H1 (cell line): Measurements from ENCODE around the gene ARL3. TPM values are rescaled to one million over a fixed set of nuclear protein-coding genes. Genes with fewer than 3 reads are reported as not detected.

Experiments
- CTCF ChIA-PET: fragments of 300-600 bp; sonication (Branson Sonifier 250); formaldehyde crosslinking; loops from one replicate; lab custom pipeline; 2021; ENCODE audit not compliant: partially characterized antibody; lab: Charles Lee
- POLR2A ChIA-PET: fragments of 300-600 bp; sonication (Branson Sonifier 250); formaldehyde crosslinking; loops from one replicate; lab custom pipeline; 2021; ENCODE audit warnings: inconsistent platforms; ENCODE audit not compliant: partially characterized antibody; lab: Charles Lee
- DNase-seq, 2 experiments: peaks; one replicate each; pipeline versions ENCODE4 v3.0.0 to v3.0.0-alpha.2; 2010 to 2022; ENCODE audit warnings: low spot score in 2 of 2, low read depth in 1 of 2, mixed read lengths in 1 of 2
- FAIRE-seq: peaks from 2 replicates; lab custom pipeline; 2011; peaks lifted over from hg19 to GRCh38; lab: Jason Lieb, UNC
- H2AFZ ChIP-seq: 2 replicates; pipeline ENCODE4 v1.8.1; 2012; ENCODE audit warnings: low read length, inconsistent platforms
- H2AK5ac ChIP-seq: 2 replicates; pipeline ENCODE4 v1.6.1; 2013; ENCODE audit warnings: low read depth, low read length
- H2BK120ac ChIP-seq: replicated peaks from 2 replicates; pipeline ENCODE3; 2013; ENCODE audit warnings: low read depth, low read length, inconsistent platforms
- H2BK12ac ChIP-seq: 2 replicates; pipeline ENCODE4 v1.6.1; 2013; ENCODE audit warnings: low read depth, low read length
- H2BK15ac ChIP-seq: 2 replicates; pipeline ENCODE4 v1.6.1; 2013; ENCODE audit warnings: low read length
- H2BK20ac ChIP-seq: 2 replicates; pipeline ENCODE4 v1.6.1; 2013; ENCODE audit warnings: low read length
- H2BK5ac ChIP-seq: 2 replicates; pipeline ENCODE4 v1.6.1; 2013; ENCODE audit warnings: low read depth, low read length
- H3K14ac ChIP-seq: 2 replicates; pipeline ENCODE4 v1.6.1; 2013; ENCODE audit warnings: inconsistent platforms; ENCODE audit not compliant: insufficient read length
- H3K18ac ChIP-seq: 2 replicates; pipeline ENCODE4 v1.6.1; 2013; ENCODE audit warnings: low read length; ENCODE audit errors: extremely low read depth
- H3K23ac ChIP-seq: 2 replicates; pipeline ENCODE4 v1.6.1; 2013; ENCODE audit warnings: inconsistent platforms; ENCODE audit not compliant: insufficient read length
- H3K23me2 ChIP-seq: 2 replicates; pipeline ENCODE4 v1.6.1; 2013; ENCODE audit warnings: low read depth, low read length
- H3K27ac ChIP-seq: 2 replicates; pipeline ENCODE4 v1.6.1; 2011; ENCODE audit warnings: low read depth, low read length, inconsistent platforms
- H3K27me3 ChIP-seq, 4 experiments: replicated peaks in 1 of 4; 1 replicate in 1 of 4; 2 replicates in 3 of 4; pipeline versions ENCODE4 v1.6.1 to v1.8.1; 2011 to 2013; ENCODE audit warnings: low read length in 3 of 4, mild to moderate bottlenecking in 3 of 4, inconsistent platforms in 2 of 4, mixed read lengths in 2 of 4, moderate library complexity in 1 of 4; ENCODE audit not compliant: control insufficient read depth in 3 of 4, insufficient read depth in 3 of 4; ENCODE audit errors: extremely low read depth in 1 of 4
- H3K36me3 ChIP-seq, 4 experiments: 2 replicates each; pipeline versions ENCODE4 v1.6.1 to v1.8.1; 2011 to 2013; ENCODE audit warnings: mild to moderate bottlenecking in 4 of 4, low read length in 3 of 4, moderate library complexity in 2 of 4, control low read depth in 1 of 4, inconsistent platforms in 1 of 4; ENCODE audit not compliant: insufficient read depth in 4 of 4, control insufficient read depth in 2 of 4
- H3K4ac ChIP-seq: replicated peaks from 2 replicates; pipeline ENCODE3; 2013; ENCODE audit warnings: low read length, low read depth, mixed read lengths, inconsistent platforms; ENCODE audit not compliant: insufficient read length
- H3K4me1 ChIP-seq, 4 experiments: replicated peaks in 1 of 4; 1 replicate in 1 of 4; 2 replicates in 3 of 4; pipeline versions ENCODE4 v1.6.1 to v1.8.1; 2011 to 2013; ENCODE audit warnings: low read length in 3 of 4, inconsistent platforms in 2 of 4, mixed read lengths in 1 of 4; ENCODE audit not compliant: insufficient read depth in 4 of 4, control insufficient read depth in 3 of 4
- H3K4me2 ChIP-seq, 2 experiments: 2 replicates each; pipeline versions ENCODE4 v1.6.1 to v1.8.1; 2011 to 2013; ENCODE audit warnings: low read depth in 2 of 2, low read length in 2 of 2, control low read depth in 1 of 2, inconsistent platforms in 1 of 2, mild to moderate bottlenecking in 1 of 2; ENCODE audit not compliant: insufficient read depth in 1 of 2
- H3K4me3 ChIP-seq, 4 experiments: fragments of 200-600, 300-600 bp in 1 of 4; sonication (generic), shearing (Covaris generic), sonication (Bioruptor Twin) in 1 of 4; 2 replicates each; pipeline versions ENCODE4 v1.5.1 to v1.8.1; 2011 to 2016; ENCODE audit warnings: low read length in 4 of 4, low read depth in 3 of 4, control low read depth in 2 of 4, inconsistent platforms in 2 of 4, mild to moderate bottlenecking in 2 of 4, mixed read lengths in 1 of 4, moderate library complexity in 1 of 4; ENCODE audit not compliant: insufficient read depth in 2 of 4; ENCODE audit errors: extremely low read depth in 1 of 4
- H3K56ac ChIP-seq: replicated peaks from 2 replicates; pipeline ENCODE3; 2013; ENCODE audit warnings: low read depth, mild to moderate bottlenecking, mixed read lengths, low read length, inconsistent platforms; ENCODE audit not compliant: insufficient read length
- H3K79me1 ChIP-seq: 2 replicates; pipeline ENCODE4 v1.6.1; 2013; ENCODE audit warnings: low read depth, low read length, control low read depth
- H3K79me2 ChIP-seq, 2 experiments: 2 replicates each; pipeline versions ENCODE4 v1.6.1 to v1.8.1; 2012 to 2013; ENCODE audit warnings: low read length in 2 of 2, mild to moderate bottlenecking in 2 of 2, inconsistent platforms in 1 of 2; ENCODE audit not compliant: insufficient read depth in 2 of 2, control insufficient read depth in 1 of 2
- H3K9ac ChIP-seq, 4 experiments: replicated peaks in 1 of 4; 1 replicate in 1 of 4; 2 replicates in 3 of 4; pipeline versions ENCODE4 v1.6.1 to v1.8.1; 2011 to 2013; ENCODE audit warnings: low read depth in 3 of 4, low read length in 3 of 4, control low read depth in 2 of 4, mild to moderate bottlenecking in 2 of 4, moderate library complexity in 2 of 4, inconsistent platforms in 1 of 4; ENCODE audit errors: extremely low read depth in 1 of 4
- H3K9me3 ChIP-seq, 2 experiments: 2 replicates each; pipeline versions ENCODE4 v1.6.1 to v1.8.1; 2012 to 2013; ENCODE audit warnings: mild to moderate bottlenecking in 2 of 2, moderate library complexity in 2 of 2, control low read depth in 1 of 2, inconsistent platforms in 1 of 2, low read depth in 1 of 2, low read length in 1 of 2, mixed read lengths in 1 of 2; ENCODE audit not compliant: insufficient read depth in 2 of 2
- H4K20me1 ChIP-seq, 2 experiments: replicated peaks in 1 of 2; 2 replicates each; pipeline versions ENCODE3 to v1.8.1; 2011 to 2013; ENCODE audit warnings: inconsistent platforms in 2 of 2, low read length in 2 of 2, mild to moderate bottlenecking in 1 of 2; ENCODE audit not compliant: insufficient read depth in 2 of 2, control insufficient read depth in 1 of 2
- H4K5ac ChIP-seq: 2 replicates; pipeline ENCODE4 v1.6.1; 2013; ENCODE audit warnings: low read length, low read depth, mixed read lengths, inconsistent platforms; ENCODE audit not compliant: insufficient read length
- H4K8ac ChIP-seq: 2 replicates; pipeline ENCODE4 v1.8.0; 2013; ENCODE audit warnings: mild to moderate bottlenecking, moderate library complexity, low read length, inconsistent platforms; ENCODE audit not compliant: insufficient read depth; ENCODE audit errors: extremely low read depth
- H4K91ac ChIP-seq: replicated peaks from 2 replicates; pipeline ENCODE3; 2013; ENCODE audit warnings: low read length, mixed read lengths, inconsistent platforms; ENCODE audit not compliant: insufficient read length
- CTCF ChIP-seq, 3 experiments: IDR thresholded peaks; 1 replicate in 2 of 3; 2 replicates in 1 of 3; pipeline versions ENCODE4 v1.5.1 to v1.6.1; 2011; ENCODE audit warnings: low read length in 3 of 3, mild to moderate bottlenecking in 3 of 3, inconsistent platforms in 2 of 3, low read depth in 1 of 3, moderate library complexity in 1 of 3; ENCODE audit not compliant: insufficient read depth in 1 of 3; ENCODE audit errors: control extremely low read depth in 1 of 3
- JUN ChIP-seq: IDR thresholded peaks from 2 replicates; pipeline ENCODE4 v1.6.1; 2011; ENCODE audit warnings: low read depth, mild to moderate bottlenecking, improper control_type of control experiment, low read length
- KDM5A ChIP-seq: fragments of 200-600 bp; IDR thresholded peaks from 2 replicates; pipeline ENCODE4 v1.7.1; 2012; ENCODE audit warnings: mild to moderate bottlenecking, low read length, inconsistent platforms, mixed read lengths
- NRF1 ChIP-seq: IDR thresholded peaks from 2 replicates; pipeline ENCODE4 v1.6.1; 2011; ENCODE audit warnings: mild to moderate bottlenecking, low read depth, low read length, improper control_type of control experiment
- POU5F1 ChIP-seq: IDR thresholded peaks from 2 replicates; pipeline ENCODE4 v1.6.1; 2011; ENCODE audit warnings: low read depth, mild to moderate bottlenecking, low read length, moderate library complexity
- RXRA ChIP-seq: IDR thresholded peaks from 2 replicates; pipeline ENCODE4 v1.6.1; 2011; ENCODE audit warnings: low read depth, mild to moderate bottlenecking, low read length, moderate library complexity; ENCODE audit not compliant: insufficient read depth
- SIN3A ChIP-seq, 2 experiments: IDR thresholded peaks in 1 of 2; conservative IDR thresholded peaks in 1 of 2; 2 replicates each; pipeline ENCODE4 v1.6.1; 2011 to 2012; ENCODE audit warnings: low read length in 2 of 2, improper control_type of control experiment in 1 of 2, low read depth in 1 of 2, mild to moderate bottlenecking in 1 of 2
- SIX5 ChIP-seq: IDR thresholded peaks from 2 replicates; pipeline ENCODE4 v1.6.1; 2011; ENCODE audit warnings: mild to moderate bottlenecking, low read depth, low read length
- TBP ChIP-seq: IDR thresholded peaks from 2 replicates; pipeline ENCODE4 v1.6.1; 2011; ENCODE audit warnings: low read depth, low read length, improper control_type of control experiment
- TCF12 ChIP-seq: IDR thresholded peaks from 2 replicates; pipeline ENCODE4 v1.6.1; 2011; ENCODE audit warnings: low read depth, mild to moderate bottlenecking, low read length
- WGBS, 2 experiments: shearing (Covaris generic) in 1 of 2; methylation state at CpG; one replicate each; pipeline versions ENCODE4 v1.1.6 to v1.1.7; 2013 to 2015; ENCODE audit warnings: low lambda C conversion rate in 2 of 2, mixed read lengths in 2 of 2, inconsistent platforms in 1 of 2, low coverage in 1 of 2, missing lambda C conversion rate in 1 of 2; ENCODE audit not compliant: insufficient replicate concordance in 2 of 2, insufficient coverage in 1 of 2, insufficient read length in 1 of 2; ENCODE audit errors: extremely low coverage in 1 of 2, missing lambda C conversion rate in 1 of 2; 5-methylcytosine and 5-hydroxymethylcytosine counted together
- polyA plus RNA-seq, 7 experiments: library from polyadenylated mRNA; depleted of rRNA in 3 of 7; stranded (reverse) in 5 of 7; unstranded in 2 of 7; fragments of >200 nt in 5 of 7; fragments of 200-250 nt in 2 of 7; gene quantifications; 1 replicate in 5 of 7; 2 replicates in 1 of 7; 4 replicates in 1 of 7; pipeline versions ENCODE4 v1.2.1 to v1.2.3, GENCODE V29; 2011 to 2013; ENCODE audit warnings: missing spikeins in 2 of 7, mixed read lengths in 2 of 7
- total RNA-seq: library from RNA; stranded (reverse); fragmentation: NEBNext Ultra II Directional; extraction: Animal tissue kit (Norgen Biotek cat#: 25700); gene quantifications from 2 replicates; pipeline ENCODE4 v1.2.1, GENCODE V29; 2021

The ARL3 gene
- total and polyA plus RNA-seq, 2 of the 8 experiments (the other 6 are each of a cell fraction or from before 2014, with no cell fraction given): 8.8 to 16.2 TPM

- H3K27me3 ChIP-seq: no peaks in the 10 kb centered on the region
- peak overlapping the region; percentile 87 for H2BK120ac ChIP-seq
- no peaks in the 10 kb centered on the region; the same call in none of the 2 replicates for H3K23me2 ChIP-seq
- H3K18ac ChIP-seq: peak overlapping the region; percentile 91
- peak overlapping the region; percentile 99 for H2BK12ac ChIP-seq
- H3K4me1 ChIP-seq: peaks cover 26 to 55% (median 43%) of the 10 kb centered on the region in 4 experiments
- no peak overlapping the region for H3K56ac ChIP-seq
- H2AK5ac ChIP-seq: peak overlapping the region; percentile 45; the same call in 1 of the 2 replicates
- no peak overlapping the region for H2AFZ ChIP-seq
- H3K27ac ChIP-seq: peak overlapping the region; percentile 99
- peak overlapping the region; percentile 36; the same call in 1 of the 2 replicates for H2BK15ac ChIP-seq
- WGBS, 2 experiments: 74% methylated on average over 11 of the region's 11 CpGs; no CpG with 5 or more reads in 1 of the 2 experiments
- H3K4me3 ChIP-seq: no peak overlapping the region
- POLR2A ChIA-PET: interaction anchor here (0.8 to 5.6 kb wide), 8 partner anchors 9 to 99 kb away, joined by 3 to 51 read pairs (median 12); partner anchors contain the start of gene TRIM8
- H3K4me2 ChIP-seq: peak overlapping the region; percentile 37 to 45; a peak in 2 of 4 replicates
- H3K14ac ChIP-seq: peak overlapping the region; percentile 27
- H4K8ac ChIP-seq: peak overlapping the region; percentile 60
- CTCF ChIA-PET: interaction anchor here (0.6 to 14.3 kb wide), 9 partner anchors 13 to 512 kb away, joined by 3 to 160 read pairs (median 7); partner anchors contain the start of gene TRIM8
- peak overlapping the region; percentile 93 for H2BK20ac ChIP-seq
- H3K23ac ChIP-seq: no peak overlapping the region
- peak overlapping the region; percentile 77 for H4K5ac ChIP-seq
- H4K20me1 ChIP-seq: no peaks in the 10 kb centered on the region
- no peaks in the 10 kb centered on the region for H3K79me2 ChIP-seq
- peak overlapping the region; percentile 94 for H4K91ac ChIP-seq
- H3K9me3 ChIP-seq: no peaks in the 10 kb centered on the region
- peak overlapping the region in 3 of 4 experiments; percentile 25 to 88 (median 84); a peak in 4 of 7 replicates for H3K9ac ChIP-seq
- H3K79me1 ChIP-seq: no peaks in the 10 kb centered on the region
- no peak for FAIRE-seq
- no peak for DNase-seq
- peak overlapping the region; percentile 88 for H3K4ac ChIP-seq
- H3K36me3 ChIP-seq: no peaks in the 10 kb centered on the region; a peak in 1 of 8 replicates
- H2BK5ac ChIP-seq: peak overlapping the region; percentile 96
- no peak for TF ChIP-seq CTCF (IDR thresholded peaks at IDR 0.05; ENCODE audit: control extremely low read depth in 1 of 3, insufficient read depth in 1 of 3, low read depth in 1 of 3, low read length in 3 of 3)
- TF ChIP-seq POU5F1: no peak
- TF ChIP-seq NRF1: no peak
- TF ChIP-seq KDM5A: no peak
- TF ChIP-seq RXRA: no peak
- no peak for TF ChIP-seq TBP
- no peak for TF ChIP-seq SIN3A (conservative IDR thresholded peaks at IDR 0.05 in 1 of 2, IDR thresholded peaks at IDR 0.05 in 1 of 2; ENCODE audit: low read depth in 1 of 2, low read length in 2 of 2)
- TF ChIP-seq SIX5: no peak
- no peak for TF ChIP-seq JUN
- TF ChIP-seq TCF12: no peak
These were observed 85.7 kb downstream of the ARL3 start for GRCh38 chr10:102628451-102628911.
